ENCODE measurements around the gene RPS15.

GRCh38 chr19:1467490-1468273 lies 29.5 kb downstream of the RPS15 start:
- TF ChIP-seq YY1 (IDR thresholded peaks at IDR 0.05) (no peak), SP1 (IDR thresholded peaks at IDR 0.05) (no peak)
